ENCODE data around the gene RXRB.
"Not testable (repeated sequence)": the region's sequence is repeated elsewhere in the genome, so short reads cannot be mapped to it uniquely, and the experiment has no call there.

Gene RXRB

DNA sequence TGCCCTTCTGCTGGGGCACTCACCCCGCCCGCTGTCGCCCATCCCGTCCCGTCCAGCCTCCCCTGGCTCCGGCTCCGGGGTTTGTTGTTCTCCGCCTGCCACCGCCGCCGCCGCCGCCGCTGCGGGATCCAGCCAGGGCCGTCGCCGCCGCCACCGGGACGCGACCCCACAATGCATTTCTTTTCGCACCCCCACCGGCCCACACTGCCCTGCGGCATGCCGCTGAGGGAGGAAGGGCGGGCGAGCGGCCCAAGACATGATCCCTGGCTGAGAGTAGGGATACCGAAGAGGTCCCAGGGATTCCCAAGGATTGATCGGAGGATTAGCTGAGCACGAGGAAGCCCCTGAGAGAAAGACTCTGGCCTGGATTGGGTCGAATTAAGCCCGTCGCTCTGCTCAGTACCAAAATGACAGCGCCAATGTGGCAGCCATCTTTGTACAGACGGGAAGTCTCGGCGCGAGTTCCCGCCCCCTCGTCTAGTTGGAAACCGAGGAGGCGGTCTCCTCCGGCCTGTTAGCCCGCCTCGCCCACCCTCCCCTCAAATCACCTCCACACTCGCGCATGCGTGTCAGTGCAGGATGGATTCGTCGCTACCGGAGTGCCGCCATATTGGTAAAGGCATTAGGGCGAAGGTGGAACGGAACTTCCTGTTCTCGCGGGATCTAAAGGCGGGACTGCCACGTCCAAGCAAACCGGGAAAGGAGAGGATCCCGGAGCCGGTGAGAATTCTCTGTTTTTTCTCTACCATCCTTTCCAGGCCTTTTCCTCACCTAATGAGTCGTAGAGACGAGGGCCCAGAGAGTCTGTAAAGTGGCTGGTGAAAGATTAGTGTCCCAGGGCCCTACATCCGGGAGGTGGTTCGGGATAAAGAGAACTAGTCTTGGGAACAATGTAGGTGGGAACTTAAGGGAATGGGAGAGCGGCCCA lies at the start of gene RXRB, which contains the start of gene SLC39A7:
Gene RXRB (minus strand): TSS at position 447 of the 928 bp plus-strand sequence. CDS start 189 bp downstream, at position 258.
Gene SLC39A7 (plus strand): TSS at position 649 of the 928 bp plus-strand sequence. CDS start 379 bp downstream, outside the sequence.
- DNase-seq (ENCODE audit: low read depth in 2 of 3, low spot score in 1 of 3), result peak; percentile 97 to 99 (median 99)

DNA sequence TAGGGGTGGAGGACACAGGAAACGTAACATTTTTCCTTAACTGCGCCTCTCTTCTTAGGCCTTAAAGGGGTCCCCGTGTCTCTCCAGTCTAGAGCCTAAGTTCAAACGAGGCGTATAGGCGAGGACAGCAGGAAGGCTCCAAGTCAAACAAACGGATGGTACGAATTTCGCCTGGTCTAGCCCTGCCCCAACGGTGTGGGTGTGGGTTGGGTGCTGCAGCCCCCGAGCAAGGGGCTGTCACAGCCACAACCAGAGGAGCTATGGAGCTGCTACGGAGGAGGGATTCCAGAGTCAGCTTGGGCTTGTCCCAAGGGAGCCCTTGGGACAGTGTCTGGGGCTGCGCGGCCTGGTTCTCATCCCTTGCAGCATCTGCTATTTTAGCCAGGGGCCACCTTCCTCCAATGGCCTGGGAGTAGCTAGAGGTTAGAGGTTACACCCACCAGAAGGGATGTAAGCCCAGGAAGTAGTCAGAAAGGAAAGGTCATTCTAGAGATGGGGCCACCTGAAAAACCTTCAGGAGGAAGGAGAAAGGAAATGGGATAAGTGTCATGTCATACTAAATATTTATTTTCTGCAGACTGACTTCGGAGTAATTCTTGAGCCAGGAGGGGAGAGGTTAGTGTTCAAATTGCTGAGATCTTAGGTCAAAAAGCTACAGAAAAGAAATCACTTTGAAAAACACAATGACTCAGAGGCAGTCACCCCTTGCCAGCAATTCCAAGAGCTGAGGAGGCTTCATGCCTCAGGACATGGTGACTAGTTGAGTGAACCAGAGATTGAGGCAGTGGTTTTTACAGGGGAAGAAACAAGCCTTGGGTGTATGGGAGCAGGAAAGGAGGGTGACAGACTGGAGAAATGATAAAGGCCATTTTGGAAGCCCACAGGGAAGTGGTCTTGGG lies 49.5 kb upstream of the RXRB start:
- no peak for DNase-seq (ENCODE audit: low read depth in 2 of 3, low spot score in 1 of 3)

DNA sequence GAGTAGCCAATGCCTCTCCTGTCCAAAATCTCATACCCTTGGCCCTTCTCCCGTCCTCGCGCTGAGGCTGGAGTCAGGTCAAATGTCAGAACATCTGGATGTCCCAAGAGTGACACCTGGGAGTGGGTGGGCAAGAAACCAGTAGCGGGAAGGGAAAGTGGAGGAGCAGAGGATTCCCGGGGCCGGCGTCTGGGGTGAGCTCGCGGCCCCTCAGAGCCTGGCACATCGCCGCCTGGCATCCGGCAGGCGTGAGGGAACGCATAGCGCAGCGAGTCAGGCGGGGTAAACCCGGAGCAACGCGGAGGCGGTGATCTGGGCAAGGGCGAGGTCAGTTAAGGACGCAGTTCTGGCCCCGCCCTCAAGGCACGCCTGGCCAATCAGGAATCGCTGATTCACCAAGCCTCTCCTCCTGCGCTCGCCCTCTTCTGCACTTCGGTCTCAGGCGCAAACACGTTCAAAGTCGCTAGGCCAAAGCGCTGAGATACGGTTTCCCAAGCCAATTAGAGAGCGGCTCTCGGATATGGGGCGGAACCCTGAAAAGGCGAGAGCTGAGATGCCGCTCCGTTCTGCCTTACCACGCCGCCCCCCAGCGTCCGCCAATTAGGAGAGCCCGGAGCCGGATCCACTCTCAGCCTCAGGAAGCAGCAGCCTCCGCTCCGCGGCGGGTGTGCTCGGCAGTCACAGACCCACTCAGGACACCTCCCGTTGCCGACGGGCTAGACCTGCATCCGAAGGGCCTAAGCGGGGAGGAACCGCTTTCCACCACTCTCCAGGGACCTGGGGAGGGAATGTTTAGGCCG lies 48.7 kb upstream of the RXRB start:
- DNase-seq (ENCODE audit: low read depth in 2 of 3, low spot score in 1 of 3), result peak; percentile 94 to 96 (median 94)

DNA sequence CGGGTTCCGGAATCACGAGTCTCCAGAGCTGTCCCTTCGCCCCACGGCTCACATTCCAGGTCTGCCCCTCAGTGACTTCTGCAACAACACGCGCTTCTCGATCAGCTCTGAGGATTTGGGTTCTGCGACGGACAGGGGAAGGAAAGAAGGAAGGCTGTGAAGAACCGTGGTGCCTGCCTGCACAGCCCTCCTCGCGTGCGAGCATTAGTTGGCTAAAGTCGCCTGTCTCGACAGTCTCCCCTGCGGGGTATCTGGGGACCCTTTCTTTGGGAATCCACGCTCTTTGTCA lies 48.1 kb upstream of the RXRB start:
- peak; percentile 12 to 34 (median 27) for DNase-seq (ENCODE audit: low read depth in 2 of 3, low spot score in 1 of 3)

DNA sequence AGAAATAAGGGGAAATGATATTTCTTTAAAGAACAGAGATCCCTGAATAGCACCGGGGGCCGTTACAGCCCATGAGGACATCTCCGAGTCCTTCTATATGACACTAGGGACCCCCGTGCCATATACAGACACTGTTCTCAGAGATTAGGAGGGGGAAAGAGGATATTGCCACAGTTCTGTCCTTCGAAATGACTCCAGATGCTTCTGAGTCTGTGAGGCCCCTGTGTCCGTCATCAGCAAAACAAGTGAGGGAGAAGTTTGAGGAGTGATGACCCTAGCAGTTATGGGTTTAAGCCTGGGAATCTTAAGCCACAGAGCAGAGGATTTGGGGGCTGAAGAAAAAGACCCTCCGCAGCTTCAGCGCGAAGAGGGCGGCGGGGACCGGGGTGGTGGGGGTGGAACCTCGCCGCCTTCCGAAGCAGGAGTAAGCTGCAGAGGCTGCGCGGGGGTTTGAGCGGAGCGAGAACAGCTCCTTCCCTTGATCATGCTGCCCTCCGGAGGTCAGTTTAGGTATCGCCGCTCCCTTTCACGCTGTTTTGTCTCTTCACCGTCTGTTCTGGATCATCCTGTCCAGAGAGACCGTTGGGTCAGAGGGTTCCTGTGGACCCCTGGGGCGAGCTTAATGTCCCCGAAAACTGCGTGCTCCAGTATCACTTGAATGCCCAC lies 47.6 kb upstream of the RXRB start:
- peak; percentile 84 to 97 (median 89) for DNase-seq (ENCODE audit: low read depth in 2 of 3, low spot score in 1 of 3)

DNA sequence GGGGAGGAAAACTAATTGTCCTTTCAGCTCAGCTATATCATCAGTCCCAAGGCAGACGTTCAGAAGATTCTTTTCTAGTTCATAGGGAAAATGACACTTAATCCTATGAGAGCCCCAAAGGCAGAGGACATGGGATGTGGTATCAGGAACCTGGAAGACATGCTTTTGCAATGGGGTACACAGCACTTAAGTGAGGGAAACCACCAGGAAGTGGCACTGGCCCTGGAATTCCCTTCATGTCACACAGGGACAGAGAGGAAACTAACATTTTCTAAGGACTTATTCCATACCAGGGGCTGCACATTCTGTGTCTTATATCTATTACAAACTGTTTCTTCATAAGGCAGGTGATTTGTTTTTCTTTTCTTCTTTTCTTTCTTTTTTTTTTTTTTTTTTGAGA lies 43.0 kb upstream of the RXRB start:
- no peak for DNase-seq (ENCODE audit: low read depth in 2 of 3, low spot score in 1 of 3)

DNA sequence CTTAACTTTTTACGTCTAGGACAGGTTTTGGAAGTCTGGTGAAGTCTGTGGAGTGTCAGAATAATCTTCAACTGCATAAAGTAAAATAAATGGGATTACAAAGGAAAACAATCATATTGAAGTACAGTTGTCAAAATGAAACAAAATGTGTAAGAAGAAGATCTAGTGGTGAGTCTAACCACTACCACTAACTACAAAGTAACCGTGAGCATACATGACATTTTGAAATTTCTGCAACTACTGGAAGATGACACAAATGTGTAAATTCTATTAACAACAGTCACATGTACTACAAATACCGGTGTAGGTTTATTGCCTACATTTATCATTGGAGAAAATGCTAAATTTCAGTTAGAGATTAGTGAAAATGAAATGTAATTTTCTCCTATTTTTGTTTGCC lies 41.5 kb upstream of the RXRB start:
- DNase-seq (ENCODE audit: low read depth in 2 of 3, low spot score in 1 of 3), result no peak

DNA sequence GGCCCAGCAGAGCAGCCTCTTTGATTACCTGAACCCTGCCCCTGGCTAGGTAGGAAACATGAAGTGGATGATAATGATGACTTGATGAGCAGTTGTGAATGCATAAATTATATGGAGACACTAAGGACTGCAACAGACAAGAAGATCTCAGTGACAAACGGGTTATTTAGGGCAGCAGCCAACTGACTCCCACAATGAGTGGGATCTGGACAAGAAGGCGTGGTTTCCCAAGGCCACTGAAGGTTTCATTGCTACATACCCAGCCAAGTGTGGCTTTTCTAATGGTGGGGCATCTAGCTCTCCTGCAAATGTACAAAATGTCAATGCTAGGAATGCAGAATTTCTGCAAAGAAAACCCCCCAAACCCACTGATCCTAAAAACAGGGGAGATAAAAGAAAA lies 37.3 kb upstream of the RXRB start:
- no peak for DNase-seq (ENCODE audit: low read depth in 2 of 3, low spot score in 1 of 3)

DNA sequence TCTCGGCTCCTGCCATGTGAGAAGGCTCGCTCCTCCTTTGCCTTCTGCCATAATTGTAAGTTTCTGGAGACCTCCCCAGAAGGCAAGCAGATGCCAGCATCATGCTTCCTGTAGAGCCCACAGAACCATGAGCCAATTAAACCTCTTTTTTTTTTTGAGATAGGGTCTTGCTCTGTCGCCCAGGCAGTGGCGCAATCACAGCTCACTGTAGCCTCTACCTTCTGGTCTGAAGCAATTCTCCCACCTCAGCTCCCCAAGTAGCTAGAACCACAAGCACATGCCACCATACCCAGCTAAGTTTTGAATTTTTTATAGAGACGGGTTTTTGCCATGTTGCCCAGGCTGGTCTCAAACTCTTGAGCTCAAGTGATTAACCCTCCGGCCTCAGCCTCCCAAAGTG lies 36.4 kb upstream of the RXRB start:
- no peak for DNase-seq (ENCODE audit: low read depth in 2 of 3, low spot score in 1 of 3)

DNA sequence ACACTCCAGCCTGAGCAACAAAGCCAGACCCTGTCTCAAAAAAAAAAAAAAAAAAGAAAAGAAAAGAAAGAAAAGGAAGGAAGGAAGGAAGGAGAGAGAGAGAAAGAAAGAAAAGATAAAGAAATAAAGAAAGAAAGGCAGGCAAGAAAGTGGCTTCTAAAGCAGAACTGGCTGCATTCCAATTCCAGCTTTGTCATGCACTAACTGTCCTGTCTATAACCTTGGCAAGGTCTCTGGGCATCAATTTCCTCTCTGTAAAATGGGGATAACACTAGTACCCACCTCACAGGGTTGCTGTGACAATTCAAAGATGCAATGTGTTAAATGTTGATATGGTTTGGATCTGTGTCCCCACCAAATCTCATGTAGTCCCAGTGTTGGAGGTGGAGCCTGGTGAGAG lies 35.9 kb upstream of the RXRB start:
- no peak for DNase-seq (ENCODE audit: low read depth in 2 of 3, low spot score in 1 of 3)

DNA sequence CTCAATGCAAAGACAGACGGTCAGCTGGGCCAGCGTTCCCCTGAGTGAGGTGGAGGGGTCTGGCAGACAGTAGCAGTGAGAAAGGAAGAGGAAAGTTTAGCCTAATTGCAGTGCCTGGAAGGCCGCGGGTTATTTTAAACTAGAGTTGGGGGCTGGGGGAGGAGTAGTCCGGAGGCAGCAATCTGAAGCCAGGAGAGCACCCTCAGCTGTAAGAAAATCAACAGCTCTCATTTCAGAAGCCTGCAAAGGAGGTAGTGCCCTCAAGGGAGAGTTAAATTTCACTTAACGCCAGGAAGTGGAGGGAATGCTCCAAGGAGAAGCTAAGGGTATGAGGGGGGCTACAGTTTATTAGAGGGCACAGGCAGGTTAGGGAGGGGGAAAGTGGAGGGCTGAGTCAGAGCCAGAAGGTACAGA lies 34.8 kb upstream of the RXRB start:
- no peak for DNase-seq (ENCODE audit: low read depth in 2 of 3, low spot score in 1 of 3)

DNA sequence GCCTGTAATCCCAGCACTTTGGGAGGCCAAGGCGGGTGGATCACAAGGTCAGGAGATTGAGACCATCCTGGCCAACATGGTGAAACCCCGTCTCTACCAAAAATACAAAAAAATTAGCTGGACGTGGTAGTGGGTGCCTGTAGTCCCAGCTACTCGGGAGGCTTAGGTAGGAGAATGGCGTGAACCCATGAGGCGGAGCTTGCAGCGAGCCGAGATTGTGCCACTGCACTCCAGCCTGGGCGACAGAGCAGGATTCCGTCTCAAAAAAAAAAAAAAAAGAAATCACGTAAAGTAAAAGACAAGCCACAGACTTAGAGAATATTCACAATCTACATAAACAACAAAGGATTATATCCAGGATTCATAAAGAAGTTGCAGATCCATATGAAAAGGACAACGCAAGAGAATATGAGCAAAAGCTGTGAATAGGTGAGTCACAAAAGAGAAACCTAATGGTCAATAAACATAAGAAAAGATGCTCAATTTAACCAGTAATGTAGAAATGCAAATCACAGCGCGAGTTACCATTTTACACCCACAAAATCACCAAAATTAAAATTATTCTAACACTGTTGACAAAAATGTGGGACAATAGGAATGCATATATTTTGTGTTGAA lies 26.1 kb upstream of the RXRB start:
- not testable (repeated sequence) for DNase-seq (ENCODE audit: low read depth in 2 of 3, low spot score in 1 of 3)

DNA sequence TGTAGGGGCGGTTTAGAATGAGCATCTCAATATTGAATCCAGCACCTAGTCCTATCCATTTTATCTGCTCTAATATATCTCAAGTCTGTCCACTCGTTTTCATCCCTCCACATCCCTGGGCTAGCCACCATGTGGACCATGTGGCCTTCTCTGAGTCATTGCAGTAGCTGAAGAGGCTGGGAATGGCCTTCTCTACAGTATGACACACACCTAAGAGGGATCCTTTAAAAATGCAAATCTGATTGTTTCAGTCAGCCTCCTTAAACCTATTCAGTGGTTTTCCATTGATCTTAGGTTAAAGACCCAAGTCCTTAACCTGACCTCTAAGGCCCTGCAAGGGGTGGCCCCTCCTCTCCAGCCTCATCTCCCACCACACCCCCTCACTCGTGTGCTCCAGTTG lies 17.2 kb upstream of the RXRB start:
- no peak for DNase-seq (ENCODE audit: low read depth in 2 of 3, low spot score in 1 of 3)

DNA sequence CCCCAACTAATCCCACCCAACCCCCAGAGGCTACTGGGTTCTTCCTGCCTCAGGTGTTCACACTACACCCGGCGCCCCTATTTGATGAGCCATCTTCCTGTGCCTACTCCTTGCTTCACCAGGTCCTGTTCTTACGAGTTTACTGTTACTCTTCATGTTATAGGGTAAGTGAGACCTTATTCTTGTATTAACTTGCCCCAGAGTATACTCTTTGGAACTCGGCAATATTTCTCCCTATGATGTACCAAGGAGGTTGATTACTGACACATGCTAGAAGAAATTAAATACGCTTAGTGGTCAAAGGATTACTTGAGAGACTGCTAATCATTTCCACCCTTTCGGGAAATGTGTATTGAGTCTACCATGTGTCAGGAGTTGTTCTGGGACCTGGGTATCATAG lies 16.8 kb upstream of the RXRB start:
- DNase-seq (ENCODE audit: low read depth in 2 of 3, low spot score in 1 of 3), result no peak

DNA sequence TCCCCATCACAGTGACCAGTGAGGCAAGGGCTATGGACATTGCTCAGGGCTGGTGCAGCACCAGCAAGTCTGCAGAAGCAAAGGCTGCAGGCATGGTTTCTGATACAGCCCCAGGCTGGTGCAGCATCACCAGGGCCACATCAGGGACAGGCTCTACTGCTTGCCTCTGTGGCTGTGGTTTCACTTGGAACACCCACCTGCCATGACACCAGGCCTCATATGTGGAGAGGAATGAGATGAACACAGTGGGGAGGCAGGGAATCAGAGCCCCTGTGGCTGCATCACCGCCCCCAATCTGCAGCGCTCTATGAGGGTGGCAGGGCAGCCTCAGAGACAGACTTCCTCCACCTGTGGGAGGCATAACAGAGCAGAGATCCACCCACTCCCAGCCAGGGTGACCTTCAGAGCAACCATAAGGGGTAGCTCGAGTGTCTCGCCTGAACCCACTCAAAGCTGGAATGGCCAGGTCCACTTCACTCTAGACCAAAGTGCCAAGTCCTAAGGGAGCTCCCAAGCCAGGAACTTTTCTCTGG lies 15.7 kb upstream of the RXRB start:
- DNase-seq (ENCODE audit: low read depth in 2 of 3, low spot score in 1 of 3), result no peak

DNA sequence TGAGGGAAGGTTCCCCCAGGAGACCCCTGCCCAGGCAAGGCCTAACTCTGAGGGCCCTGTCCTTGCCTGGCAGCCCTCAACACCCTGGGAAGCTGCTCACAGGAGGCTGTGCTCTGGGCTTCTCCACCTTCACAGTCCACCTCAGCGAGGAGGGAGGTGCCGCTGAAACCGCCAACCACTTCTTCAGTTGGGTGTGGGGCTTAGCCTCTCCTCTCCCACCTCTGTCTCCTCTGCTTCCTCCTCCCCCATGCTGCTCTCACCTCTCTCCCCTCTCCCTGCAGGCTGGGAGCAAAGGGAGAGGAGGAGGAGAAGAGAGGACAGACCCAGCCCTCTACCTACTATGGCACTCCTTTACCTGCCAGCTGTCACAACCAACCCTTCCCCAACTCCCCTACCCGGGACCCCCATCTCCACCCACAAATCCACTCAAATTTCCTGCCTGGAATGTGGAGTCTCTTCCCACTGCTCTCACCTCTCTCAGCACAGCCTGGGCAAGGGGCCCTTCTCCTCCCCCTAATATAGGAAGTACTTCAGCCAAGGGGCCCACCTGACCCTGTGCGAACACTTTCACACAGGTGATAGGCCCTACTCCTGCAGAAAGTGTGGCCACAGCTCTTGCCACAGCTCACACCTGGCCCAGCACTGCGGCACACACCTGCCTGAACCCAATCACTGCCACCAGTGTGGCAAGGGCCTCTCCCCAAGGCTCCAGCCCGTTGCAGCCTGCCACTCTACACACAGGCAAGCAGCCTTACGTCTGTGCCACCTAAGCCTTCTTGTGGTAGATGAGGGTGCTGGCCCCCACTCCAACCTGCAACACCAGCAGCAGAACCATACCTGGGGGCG lies 15.0 kb upstream of the RXRB start:
- no peak for DNase-seq (ENCODE audit: low read depth in 2 of 3, low spot score in 1 of 3)

DNA sequence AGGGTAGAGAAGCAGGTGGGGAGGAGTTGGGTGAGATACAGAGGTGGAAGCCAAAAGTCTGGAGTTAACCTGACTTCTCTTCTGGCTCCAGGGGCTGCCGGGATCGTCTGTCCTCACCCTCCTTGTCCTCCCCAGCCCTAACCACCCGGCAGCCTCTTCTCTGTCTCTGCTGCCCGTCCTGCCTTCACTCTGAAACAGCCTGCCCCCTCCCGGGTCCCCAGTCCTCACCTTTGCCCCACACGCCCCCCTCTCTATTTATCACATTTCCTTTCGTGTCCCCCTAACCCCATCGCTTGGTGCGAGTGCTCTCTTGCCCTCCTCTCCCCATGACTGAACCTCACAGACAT lies 13.5 kb upstream of the RXRB start:
- no peak for DNase-seq (ENCODE audit: low read depth in 2 of 3, low spot score in 1 of 3)

DNA sequence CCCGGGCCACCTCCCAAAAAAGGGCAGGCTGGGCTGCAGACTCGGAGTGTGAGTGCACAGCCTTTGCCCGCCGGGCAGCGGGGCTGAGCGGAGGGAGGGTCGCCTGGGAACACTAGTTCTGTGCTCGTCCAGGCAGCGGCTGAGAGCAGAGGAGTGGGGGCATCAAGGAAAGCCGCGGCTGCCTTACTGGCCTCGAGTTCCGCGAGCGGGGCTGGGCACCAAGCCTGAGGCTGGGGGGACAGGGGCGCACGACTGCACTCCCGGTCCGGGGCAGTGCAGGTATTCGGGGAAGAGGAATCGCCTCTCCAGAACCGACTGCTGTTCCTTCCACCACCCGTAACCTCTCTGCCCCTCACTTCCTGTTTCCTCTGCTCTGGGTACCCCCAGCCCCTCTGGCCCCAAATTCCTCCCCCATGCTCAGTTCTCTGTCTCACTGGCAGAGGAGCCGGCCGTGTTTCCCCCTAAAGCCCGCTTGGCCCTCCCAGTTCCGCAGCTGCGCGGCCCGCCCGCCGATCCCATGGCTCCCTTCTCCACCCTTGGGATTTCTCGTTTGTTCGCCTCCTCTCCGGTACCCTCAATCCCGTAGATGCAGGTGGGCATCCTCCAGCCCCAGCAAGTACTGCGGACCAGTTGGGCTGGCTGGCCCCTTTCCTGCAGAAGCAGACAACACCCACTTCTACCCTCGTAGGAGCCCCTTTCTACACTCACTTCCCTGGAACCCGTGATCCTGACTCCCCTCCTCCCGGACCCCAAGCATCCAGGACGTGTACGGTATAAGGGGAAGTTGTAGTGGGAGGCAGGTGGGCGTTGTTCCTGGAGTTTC lies 12.9 kb upstream of the RXRB start:
- DNase-seq (ENCODE audit: low read depth in 2 of 3, low spot score in 1 of 3), result no peak

Measured in stimulated activated CD4-positive, alpha-beta T cell treated with anti-CD3 and anti-CD28 coated beads, Interleukin-12 subunit alpha, Interleukin-12 subunit beta, amount 100 ng/mL, for 48 hours (primary cell).